A673 (cell line): Measurements from ENCODE around the gene ALX4. TPM values are rescaled to one million over a fixed set of nuclear protein-coding genes. Genes with fewer than 3 reads are reported as not detected.

Experiments used
- BruUV-seq: library from RNA; stranded (reverse); fragments of 400-500 nt; replicated peaks from 2 replicates; lab custom pipeline; 2021; lab: Mats Ljungman, UMichigan
- CTCF ChIA-PET: fragments of 300-600 bp; sonication (Branson Sonifier 250); formaldehyde crosslinking; loops from one replicate; lab custom pipeline; 2022; ENCODE audit warnings: antibody characterized with exemption; lab: Charles Lee
- POLR2A ChIA-PET: fragments of 300-600 bp; sonication (Branson Sonifier 250); formaldehyde crosslinking; loops from one replicate; lab custom pipeline; 2022; ENCODE audit warnings: antibody characterized with exemption; ENCODE audit not compliant: low non-redundant PET; lab: Charles Lee
- DNase-seq: peaks from one replicate; pipeline ENCODE4 v3.0.0-alpha.2; 2015; ENCODE audit warnings: low spot score
- H3K27ac ChIP-seq: fragments of 200-600 bp; sonication (generic); 2 replicates; pipeline ENCODE4 v1.5.1; 2016; ENCODE audit warnings: mixed run types, low read depth, mild to moderate bottlenecking, mixed read lengths, antibody characterized with exemption, low read length; ENCODE audit not compliant: poor library complexity, severe bottlenecking
- H3K27me3 ChIP-seq: fragments of 200-600 bp; sonication (generic); replicated peaks from 2 replicates; pipeline ENCODE4 v1.6.1; 2017; ENCODE audit warnings: mixed run types, low read depth, mild to moderate bottlenecking, mixed read lengths, antibody characterized with exemption, low read length; ENCODE audit not compliant: insufficient read depth, poor library complexity
- H3K36me3 ChIP-seq: fragments of 200-600 bp; sonication (generic); 2 replicates; pipeline ENCODE4 v1.6.1; 2016; ENCODE audit warnings: mixed run types, mild to moderate bottlenecking, mixed read lengths, antibody characterized with exemption, low read length; ENCODE audit not compliant: insufficient read depth, poor library complexity, severe bottlenecking
- H3K4me1 ChIP-seq: fragments of 200-600 bp; sonication (generic); 2 replicates; pipeline ENCODE4 v1.6.1; 2017; ENCODE audit warnings: mixed run types, mild to moderate bottlenecking, mixed read lengths, antibody characterized with exemption, low read length; ENCODE audit not compliant: insufficient read depth, poor library complexity, severe bottlenecking
- H3K4me3 ChIP-seq: fragments of 200-600 bp; sonication (generic); 2 replicates; pipeline ENCODE4 v1.5.1; 2016; ENCODE audit warnings: low read depth, mixed run types, mild to moderate bottlenecking, mixed read lengths, low read length; ENCODE audit not compliant: poor library complexity, severe bottlenecking
- H3K9me3 ChIP-seq: fragments of 200-600 bp; sonication (generic); 2 replicates; pipeline ENCODE4 v1.6.1; 2016; ENCODE audit warnings: mixed run types, low read depth, mild to moderate bottlenecking, mixed read lengths, antibody characterized with exemption, low read length; ENCODE audit not compliant: poor library complexity, severe bottlenecking
- EZH2 ChIP-seq: fragments of 200-600 bp; sonication (generic); IDR thresholded peaks from 2 replicates; pipeline ENCODE4 v1.6.1; 2017; ENCODE audit warnings: borderline replicate concordance, low read depth, mild to moderate bottlenecking, mixed read lengths, antibody characterized with exemption, low read length; ENCODE audit not compliant: poor library complexity, severe bottlenecking
- intact Hi-C: fragments of 100-400 bp; cut with micrococcal nuclease; formaldehyde crosslinking; loops from one replicate; pipeline ENCODE4 v1.10.0; 2022; ENCODE audit not compliant: unreplicated experiment
- total RNA-seq: library from RNA; stranded (reverse); gene quantifications from 2 replicates; pipeline ENCODE4 v1.2.3, GENCODE V29; 2021
- TF ChIP-seq, protein P1 (sequence below): fragments of 300-800, 200-600 bp; sonication (generic); conservative IDR thresholded peaks from 2 replicates; pipeline ENCODE4 v1.5.1; 2017; ENCODE audit warnings: low read depth, mild to moderate bottlenecking, antibody characterized with exemption, low read length, moderate library complexity, mixed read lengths

The ALX4 gene
- total RNA-seq, 1 experiment from 2014 or later, result 135 TPM

DNA sequence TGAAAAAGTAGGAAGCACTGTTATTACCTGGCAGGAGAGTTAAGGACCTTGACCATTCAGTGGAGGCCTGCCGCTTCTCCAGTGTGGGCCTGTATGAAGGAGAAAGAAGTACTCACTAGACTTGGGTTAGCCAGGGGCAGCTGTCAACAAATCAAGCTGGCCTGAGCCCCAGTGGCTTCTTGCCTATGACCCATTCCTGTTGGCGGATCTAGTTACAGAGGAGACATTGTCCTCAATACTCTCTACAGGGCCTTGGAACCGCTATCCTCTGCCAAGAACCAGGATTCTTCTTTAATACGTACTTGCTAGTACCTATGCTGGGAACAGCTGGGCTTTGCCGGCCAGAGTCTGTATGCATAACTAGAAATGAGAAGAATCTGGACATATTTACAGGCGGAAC, 68.1 kb downstream of the ALX4 start:
- POLR2A ChIA-PET, result no interaction called here
- no peak overlapping the region for H3K27ac ChIP-seq
- BruUV-seq, result no TSS peak
- CTCF ChIA-PET, result no interaction called here
- no peaks in the 10 kb centered on the region for H3K9me3 ChIP-seq
- H3K27me3 ChIP-seq, result no peaks in the 10 kb centered on the region
- H3K36me3 ChIP-seq, result peaks cover 26% of the 10 kb centered on the region
- TF ChIP-seq, protein P1, sequence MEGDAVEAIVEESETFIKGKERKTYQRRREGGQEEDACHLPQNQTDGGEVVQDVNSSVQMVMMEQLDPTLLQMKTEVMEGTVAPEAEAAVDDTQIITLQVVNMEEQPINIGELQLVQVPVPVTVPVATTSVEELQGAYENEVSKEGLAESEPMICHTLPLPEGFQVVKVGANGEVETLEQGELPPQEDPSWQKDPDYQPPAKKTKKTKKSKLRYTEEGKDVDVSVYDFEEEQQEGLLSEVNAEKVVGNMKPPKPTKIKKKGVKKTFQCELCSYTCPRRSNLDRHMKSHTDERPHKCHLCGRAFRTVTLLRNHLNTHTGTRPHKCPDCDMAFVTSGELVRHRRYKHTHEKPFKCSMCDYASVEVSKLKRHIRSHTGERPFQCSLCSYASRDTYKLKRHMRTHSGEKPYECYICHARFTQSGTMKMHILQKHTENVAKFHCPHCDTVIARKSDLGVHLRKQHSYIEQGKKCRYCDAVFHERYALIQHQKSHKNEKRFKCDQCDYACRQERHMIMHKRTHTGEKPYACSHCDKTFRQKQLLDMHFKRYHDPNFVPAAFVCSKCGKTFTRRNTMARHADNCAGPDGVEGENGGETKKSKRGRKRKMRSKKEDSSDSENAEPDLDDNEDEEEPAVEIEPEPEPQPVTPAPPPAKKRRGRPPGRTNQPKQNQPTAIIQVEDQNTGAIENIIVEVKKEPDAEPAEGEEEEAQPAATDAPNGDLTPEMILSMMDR, result no peak
- no peak for TF ChIP-seq EZH2
- no peak overlapping the region for H3K4me3 ChIP-seq
- peaks cover 31% of the 10 kb centered on the region for H3K4me1 ChIP-seq
- intact Hi-C loops, result no loop called here
- no peak for DNase-seq

DNA sequence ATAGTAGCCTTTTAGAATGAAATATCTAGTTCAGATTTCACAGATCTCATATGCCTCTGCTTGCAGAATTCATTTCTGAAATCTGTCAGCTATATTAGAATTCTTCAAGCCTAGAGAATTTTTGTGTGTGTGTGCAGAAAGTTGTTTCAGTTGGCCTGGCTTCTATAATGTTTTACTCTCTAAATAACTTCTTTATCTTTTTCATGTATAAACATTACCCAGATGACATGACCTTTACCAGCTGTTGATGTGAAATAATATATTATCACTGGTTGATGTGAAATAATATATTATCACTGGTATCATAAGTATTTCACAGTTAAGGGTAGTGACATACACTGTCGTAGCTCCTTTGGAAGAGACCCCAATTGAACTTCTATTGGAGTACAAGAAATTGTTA, 72.8 kb downstream of the ALX4 start:
- no peak overlapping the region for H3K4me3 ChIP-seq
- intact Hi-C loops, result no loop called here
- no peaks in the 10 kb centered on the region for H3K27me3 ChIP-seq
- no TSS peak for BruUV-seq
- no peak for TF ChIP-seq EZH2
- TF ChIP-seq, protein P1, result no peak
- no peak overlapping the region for H3K27ac ChIP-seq
- H3K4me1 ChIP-seq, result no peaks in the 10 kb centered on the region
- CTCF ChIA-PET, result interaction anchor here (0.6 kb wide), 1 partner anchor 287 kb away, joined by 4 read pairs; no protein-coding TSS in a partner anchor
- H3K36me3 ChIP-seq, result peaks cover 20% of the 10 kb centered on the region
- POLR2A ChIA-PET, result no interaction called here
- no peaks in the 10 kb centered on the region for H3K9me3 ChIP-seq
- DNase-seq, result no peak

DNA sequence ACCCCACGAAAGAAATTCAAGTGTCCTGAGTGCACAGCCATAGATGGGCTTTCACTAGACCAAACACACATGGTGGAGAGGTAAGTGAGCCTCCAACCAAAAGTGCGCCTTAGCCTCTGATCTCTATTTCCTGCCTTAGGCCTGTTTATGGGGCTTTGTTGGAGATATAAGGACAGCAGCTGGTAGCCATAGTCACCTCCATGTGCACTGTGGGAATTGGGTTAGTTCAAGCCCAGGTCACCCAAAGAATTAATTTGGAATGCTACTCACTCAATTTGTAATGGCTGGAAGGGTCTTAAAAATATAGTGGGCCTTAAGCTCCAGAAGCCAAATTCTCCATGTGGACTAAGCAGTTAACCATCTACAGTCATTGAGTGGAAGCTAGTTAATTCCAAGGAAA, 73.6 kb downstream of the ALX4 start:
- no peak for DNase-seq
- Histone ChIP-seq H3K9me3 (no peaks in the 10 kb centered on the region), H3K27ac (no peak overlapping the region), H3K27me3 (no peaks in the 10 kb centered on the region), H3K4me1 (no peaks in the 10 kb centered on the region), H3K4me3 (no peak overlapping the region), H3K36me3 (peaks cover 20% of the 10 kb centered on the region)
- CTCF ChIA-PET, result no interaction called here
- intact Hi-C loops, result no loop called here
- no TSS peak for BruUV-seq
- POLR2A ChIA-PET, result no interaction called here
- TF ChIP-seq, protein P1, result no peak
- no peak for TF ChIP-seq EZH2
